ENCODE measurements around the gene SH3BP5L. TPM values are rescaled to one million over a fixed set of nuclear protein-coding genes. Genes with fewer than 3 reads are reported as not detected.

The SH3BP5L gene
- total and polyA plus RNA-seq, 5 donors: 15.3 to 20.8 (median 18.0) TPM

- Histone ChIP-seq H3K4me1 (ENCODE audit: control insufficient read depth, insufficient read depth, low read length) (peaks cover 28% of the 10 kb centered on the region), H3K9me3 (ENCODE audit: control insufficient read depth, low read length) (no peaks in the 10 kb centered on the region), H3K4me3 (ENCODE audit: low read length) (peak overlapping the region; percentile 75), H3K27ac (ENCODE audit: low read length) (peak overlapping the region; percentile 86), H3K27me3 (ENCODE audit: control insufficient read depth, insufficient read depth) (no peaks in the 10 kb centered on the region)
- ATAC-seq (peak in 1 of 2 donors; percentile 24), DNase-seq (no peak)
- intact Hi-C loops (cut with DNase I): no loop called here
- WGBS: under 1% methylated on average over 18 of the region's 18 CpGs
Observed at GRCh38 chr1:248825573-248825908, 174 bp downstream of the SH3BP5L start.

GRCh38 chr1:248825136-248825535 lies 579 bp downstream of the SH3BP5L start:
- ATAC-seq: peak in 1 of 2 donors; percentile 0
- H3K9me3 ChIP-seq (ENCODE audit: control insufficient read depth, low read length): no peaks in the 10 kb centered on the region
- H3K4me3 ChIP-seq (ENCODE audit: low read length): peak overlapping the region; percentile 75
- intact Hi-C loops (cut with DNase I): no loop called here
- H3K27ac ChIP-seq (ENCODE audit: low read length): peak overlapping the region; percentile 86
- no peaks in the 10 kb centered on the region for H3K27me3 ChIP-seq (ENCODE audit: control insufficient read depth, insufficient read depth)
- WGBS: 31% methylated on average over 10 of the region's 10 CpGs
- H3K4me1 ChIP-seq (ENCODE audit: control insufficient read depth, insufficient read depth, low read length): peaks cover 32% of the 10 kb centered on the region
- peak in 1 of 3 donors; percentile 66 for DNase-seq

- DNase-seq (peak in 1 of 3 donors; percentile 52), ATAC-seq (no peak)
- H3K4me1 ChIP-seq (ENCODE audit: control insufficient read depth, insufficient read depth, low read length): peaks cover 33% of the 10 kb centered on the region
- no peak overlapping the region for H3K27ac ChIP-seq (ENCODE audit: low read length)
- 89% methylated on average over 3 of the region's 3 CpGs for WGBS
- no peaks in the 10 kb centered on the region for H3K9me3 ChIP-seq (ENCODE audit: control insufficient read depth, low read length)
- H3K4me3 ChIP-seq (ENCODE audit: low read length): peak overlapping the region; percentile 75
- intact Hi-C loops (cut with DNase I): no loop called here
- H3K27me3 ChIP-seq (ENCODE audit: control insufficient read depth, insufficient read depth): no peaks in the 10 kb centered on the region
Observed at GRCh38 chr1:248824701-248825100, 1.0 kb downstream of the SH3BP5L start.

GRCh38 chr1:248824301-248824700 lies 1.4 kb downstream of the SH3BP5L start:
- no peak for ATAC-seq
- no peaks in the 10 kb centered on the region for H3K9me3 ChIP-seq (ENCODE audit: control insufficient read depth, low read length)
- WGBS: 97% methylated on average over 1 of the region's 1 CpG
- H3K27me3 ChIP-seq (ENCODE audit: control insufficient read depth, insufficient read depth): no peaks in the 10 kb centered on the region
- intact Hi-C loops (cut with DNase I): no loop called here
- H3K27ac ChIP-seq (ENCODE audit: low read length): no peak overlapping the region
- DNase-seq: no peak
- peaks cover 33% of the 10 kb centered on the region for H3K4me1 ChIP-seq (ENCODE audit: control insufficient read depth, insufficient read depth, low read length)
- no peak overlapping the region for H3K4me3 ChIP-seq (ENCODE audit: low read length)

- Histone ChIP-seq H3K27ac (ENCODE audit: low read length) (no peak overlapping the region), H3K4me1 (ENCODE audit: control insufficient read depth, insufficient read depth, low read length) (peaks cover 37% of the 10 kb centered on the region), H3K9me3 (ENCODE audit: control insufficient read depth, low read length) (no peaks in the 10 kb centered on the region), H3K4me3 (ENCODE audit: low read length) (no peak overlapping the region), H3K27me3 (ENCODE audit: control insufficient read depth, insufficient read depth) (no peaks in the 10 kb centered on the region)
- ATAC-seq (no peak), DNase-seq (no peak)
- intact Hi-C loops (cut with DNase I): no loop called here
- 72% methylated on average over 2 of the region's 2 CpGs for WGBS
Observed at GRCh38 chr1:248823517-248824001, 2.2 kb downstream of the SH3BP5L start.

- H3K27ac ChIP-seq (ENCODE audit: low read length): peak overlapping the region; percentile 69
- WGBS: 75% methylated on average over 15 of the region's 15 CpGs
Observed at GRCh38 chr1:248822148-248823032, 3.3 kb downstream of the SH3BP5L start.

GRCh38 chr1:248821641-248822040 lies 4.1 kb downstream of the SH3BP5L start:
- H3K4me1 ChIP-seq (ENCODE audit: control insufficient read depth, insufficient read depth, low read length): peaks cover 39% of the 10 kb centered on the region
- 92% methylated on average over 7 of the region's 7 CpGs for WGBS
- no peaks in the 10 kb centered on the region for H3K27me3 ChIP-seq (ENCODE audit: control insufficient read depth, insufficient read depth)
- no peaks in the 10 kb centered on the region for H3K9me3 ChIP-seq (ENCODE audit: control insufficient read depth, low read length)
- intact Hi-C loops (cut with DNase I): no loop called here
- H3K4me3 ChIP-seq (ENCODE audit: low read length): no peak overlapping the region
- peak overlapping the region; percentile 69 for H3K27ac ChIP-seq (ENCODE audit: low read length)
- ATAC-seq (no peak), DNase-seq (no peak)

More at GRCh38 chr1:248822148-248823032, 3.3 kb downstream of the SH3BP5L start:
- no peaks in the 10 kb centered on the region for H3K27me3 ChIP-seq (ENCODE audit: control insufficient read depth, insufficient read depth)
- peak in 1 of 3 donors; percentile 49 for DNase-seq
- no peak for ATAC-seq
- no peak overlapping the region for H3K4me3 ChIP-seq (ENCODE audit: low read length)
- intact Hi-C loops (cut with DNase I): no loop called here
- H3K4me1 ChIP-seq (ENCODE audit: control insufficient read depth, insufficient read depth, low read length): peaks cover 39% of the 10 kb centered on the region
- no peaks in the 10 kb centered on the region for H3K9me3 ChIP-seq (ENCODE audit: control insufficient read depth, low read length)

GRCh38 chr1:248821101-248821500 lies 4.6 kb downstream of the SH3BP5L start:
- WGBS: 50% methylated on average over 3 of the region's 3 CpGs
- Histone ChIP-seq H3K9me3 (ENCODE audit: control insufficient read depth, low read length) (no peaks in the 10 kb centered on the region), H3K27me3 (ENCODE audit: control insufficient read depth, insufficient read depth) (no peaks in the 10 kb centered on the region), H3K4me3 (ENCODE audit: low read length) (no peak overlapping the region), H3K4me1 (ENCODE audit: control insufficient read depth, insufficient read depth, low read length) (peaks cover 39% of the 10 kb centered on the region), H3K27ac (ENCODE audit: low read length) (peak overlapping the region; percentile 69)
- DNase-seq (no peak), ATAC-seq (no peak)
- intact Hi-C loops (cut with DNase I): no loop called here

GRCh38 chr1:248820041-248820585 lies 5.6 kb downstream of the SH3BP5L start:
- H3K4me1 ChIP-seq (ENCODE audit: control insufficient read depth, insufficient read depth, low read length): peaks cover 37% of the 10 kb centered on the region
- H3K27me3 ChIP-seq (ENCODE audit: control insufficient read depth, insufficient read depth): no peaks in the 10 kb centered on the region
- intact Hi-C loops (cut with DNase I): no loop called here
- ATAC-seq: no peak
- DNase-seq: no peak
- H3K27ac ChIP-seq (ENCODE audit: low read length): no peak overlapping the region
- WGBS: 78% methylated on average over 7 of the region's 7 CpGs
- no peak overlapping the region for H3K4me3 ChIP-seq (ENCODE audit: low read length)
- H3K9me3 ChIP-seq (ENCODE audit: control insufficient read depth, low read length): no peaks in the 10 kb centered on the region

GRCh38 chr1:248818505-248819374 lies 7.0 kb downstream of the SH3BP5L start:
- WGBS: 57% methylated on average over 5 of the region's 5 CpGs
- H3K4me3 ChIP-seq (ENCODE audit: low read length): no peak overlapping the region
- DNase-seq (no peak), ATAC-seq (peak; percentile 23 to 39)
- no peaks in the 10 kb centered on the region for H3K9me3 ChIP-seq (ENCODE audit: control insufficient read depth, low read length)
- intact Hi-C loops (cut with DNase I): no loop called here
- no peaks in the 10 kb centered on the region for H3K27me3 ChIP-seq (ENCODE audit: control insufficient read depth, insufficient read depth)
- peaks cover 24% of the 10 kb centered on the region for H3K4me1 ChIP-seq (ENCODE audit: control insufficient read depth, insufficient read depth, low read length)
- H3K27ac ChIP-seq (ENCODE audit: low read length): peak overlapping the region; percentile 18
